ENCODE measurements around the gene RPL4. TPM values are rescaled to one million over a fixed set of nuclear protein-coding genes. Genes with fewer than 3 reads are reported as not detected.

The RPL4 gene
- total RNA-seq (ENCODE audit: low replicate concordance): 7,725 and 7,728 TPM in 2 replicates

- peak within 1 kb of the TSS; percentile 93 for H3K27ac ChIP-seq
- peak within 1 kb of the TSS; percentile 87 for H3K4me3 ChIP-seq
- peak within 1 kb of the TSS; percentile 96 for H3K9ac ChIP-seq
- peaks cover 90% of the 10 kb centered on the region for H3K79me2 ChIP-seq (ENCODE audit: low read depth)
- peaks cover 26% of the 10 kb centered on the region for H3K4me1 Mint-ChIP-seq
- peaks cover 17% of the 10 kb centered on the region for H3K4me1 ChIP-seq
- H3K27me3 ChIP-seq: no peaks in the 10 kb centered on the region
- H3K27me3 Mint-ChIP-seq (ENCODE audit: insufficient read depth, low read depth): peaks cover 2% of the 10 kb centered on the region
- H3K27ac Mint-ChIP-seq: peak within 1 kb of the TSS; percentile 99
- H3K4me3 Mint-ChIP-seq: peak within 1 kb of the TSS; percentile 100
- peaks cover 21% of the 10 kb centered on the region for H3K36me3 Mint-ChIP-seq
- H3K9me3 Mint-ChIP-seq: no peaks in the 10 kb centered on the region
- H3K4me2 ChIP-seq: peak within 1 kb of the TSS; percentile 97
- no peak for TF ChIP-seq CTCF (IDR thresholded peaks at IDR 0.05)
- no peak for TF ChIP-seq EZH2 (IDR thresholded peaks at IDR 0.05)
- no peak for TF ChIP-seq EZH2phosphoT487 (IDR thresholded peaks at IDR 0.05)
- no peaks in the 10 kb centered on the region for H3K9me3 ChIP-seq (ENCODE audit: low read depth)
- H2AFZ ChIP-seq (replicated peaks): peak within 1 kb of the TSS; percentile 99
- H4K20me1 ChIP-seq (ENCODE audit: low read depth): peaks cover 48% of the 10 kb centered on the region
- peak; percentile 65 for DNase-seq (ENCODE audit: low spot score)
- H3K36me3 ChIP-seq: peaks cover 18% of the 10 kb centered on the region
- peaks cover 53% of the 10 kb centered on the region for H3F3A ChIP-seq (ENCODE audit: low read depth)
These were observed at the start of gene RPL4, which contains the start of gene ZWILCH for GRCh38 chr15:66504563-66505429. TSS of gene RPL4 (minus strand) at chr15:66504855. CDS start at chr15:66504790, 65 bp downstream. TSS of gene ZWILCH (plus strand) at chr15:66505326. CDS start at chr15:66505339, 13 bp downstream.

GRCh38 chr15:66545255-66545654 is 40.6 kb upstream of the RPL4 start:
- Histone ChIP-seq H3F3A (ENCODE audit: low read depth) (no peaks in the 10 kb centered on the region), H3K4me2 (no peak overlapping the region), H4K20me1 (ENCODE audit: low read depth) (no peaks in the 10 kb centered on the region), H3K9ac (no peak overlapping the region), H3K27me3 (no peaks in the 10 kb centered on the region), H3K36me3 (peaks cover 15% of the 10 kb centered on the region), H3K4me3 (no peak overlapping the region), H3K4me1 (no peaks in the 10 kb centered on the region), H2AFZ (replicated peaks) (no peak overlapping the region), H3K79me2 (ENCODE audit: low read depth) (no peaks in the 10 kb centered on the region), H3K9me3 (ENCODE audit: low read depth) (no peaks in the 10 kb centered on the region), H3K27ac (no peak overlapping the region)
- no peaks in the 10 kb centered on the region for H3K4me1 Mint-ChIP-seq
- TF ChIP-seq EZH2phosphoT487 (IDR thresholded peaks at IDR 0.05) (no peak), CTCF (IDR thresholded peaks at IDR 0.05) (no peak), EZH2 (IDR thresholded peaks at IDR 0.05) (no peak)
- H3K4me3 Mint-ChIP-seq: no peak overlapping the region
- no peak overlapping the region for H3K27ac Mint-ChIP-seq
- H3K9me3 Mint-ChIP-seq: no peaks in the 10 kb centered on the region
- no peaks in the 10 kb centered on the region for H3K27me3 Mint-ChIP-seq (ENCODE audit: insufficient read depth, low read depth)
- peaks cover 15% of the 10 kb centered on the region for H3K36me3 Mint-ChIP-seq
- DNase-seq (ENCODE audit: low spot score): no peak

- H3K4me2 ChIP-seq: no peak overlapping the region
- Mint-ChIP-seq H3K9me3 (no peaks in the 10 kb centered on the region), H3K4me1 (no peaks in the 10 kb centered on the region), H3K27me3 (ENCODE audit: insufficient read depth, low read depth) (no peaks in the 10 kb centered on the region), H3K36me3 (peaks cover 16% of the 10 kb centered on the region), H3K27ac (no peak overlapping the region), H3K4me3 (no peak overlapping the region)
- no peak for DNase-seq (ENCODE audit: low spot score)
- H3K27ac ChIP-seq: no peak overlapping the region
- H3K79me2 ChIP-seq (ENCODE audit: low read depth): no peaks in the 10 kb centered on the region
- no peak overlapping the region for H2AFZ ChIP-seq (replicated peaks)
- H4K20me1 ChIP-seq (ENCODE audit: low read depth): no peaks in the 10 kb centered on the region
- H3K36me3 ChIP-seq: peaks cover 11% of the 10 kb centered on the region
- TF ChIP-seq EZH2phosphoT487 (IDR thresholded peaks at IDR 0.05) (no peak), EZH2 (IDR thresholded peaks at IDR 0.05) (no peak), CTCF (IDR thresholded peaks at IDR 0.05) (no peak)
- no peak overlapping the region for H3K4me3 ChIP-seq
- H3K9ac ChIP-seq: no peak overlapping the region
- H3K4me1 ChIP-seq: no peaks in the 10 kb centered on the region
- H3K27me3 ChIP-seq: no peaks in the 10 kb centered on the region
- H3K9me3 ChIP-seq (ENCODE audit: low read depth): no peaks in the 10 kb centered on the region
- H3F3A ChIP-seq (ENCODE audit: low read depth): no peaks in the 10 kb centered on the region
These were observed 38.2 kb upstream of the RPL4 start for GRCh38 chr15:66542896-66543295.
